ENCODE results near the gene EFNB3.

EFNB3 gene

DNA sequence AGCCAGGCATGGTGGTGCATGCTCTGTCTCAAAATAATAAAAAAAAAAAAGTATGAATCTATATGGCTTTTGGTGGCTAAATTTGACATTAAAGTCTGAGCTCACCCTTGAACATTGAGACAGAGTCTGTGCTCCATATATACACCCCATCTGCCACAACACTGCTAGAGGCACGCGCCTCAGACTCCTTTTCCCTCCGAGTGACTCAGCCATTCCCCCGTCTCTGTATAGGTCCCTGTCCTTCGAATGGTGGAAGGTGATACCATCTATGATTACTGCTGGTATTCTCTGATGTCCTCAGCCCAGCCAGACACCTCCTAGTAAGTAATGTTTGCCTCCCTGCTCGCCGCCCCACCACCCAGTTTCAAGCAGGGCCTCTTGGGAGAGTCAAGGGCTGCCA lies 4.5 kb upstream of the EFNB3 start:
- no peak for DNase-seq

DNA sequence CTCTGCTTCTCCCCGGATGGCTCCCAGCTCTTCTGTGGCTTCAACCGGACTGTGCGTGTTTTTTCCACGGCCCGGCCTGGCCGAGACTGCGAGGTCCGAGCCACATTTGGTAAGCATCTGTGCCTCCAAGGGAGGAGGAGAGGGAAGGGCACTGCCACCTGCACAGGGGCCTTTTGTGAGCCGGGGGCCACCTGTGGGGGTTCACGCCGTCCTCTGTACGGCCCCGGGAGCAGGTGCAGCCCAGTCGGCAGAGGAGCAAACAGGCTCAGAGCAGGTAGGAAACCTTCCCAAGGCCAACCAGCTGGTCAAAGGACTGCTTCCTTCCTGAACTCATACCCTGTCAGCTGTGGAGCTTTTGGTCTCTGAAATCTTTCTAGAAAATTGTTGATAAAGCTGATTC lies 3.3 kb upstream of the EFNB3 start:
- no peak for DNase-seq

DNA sequence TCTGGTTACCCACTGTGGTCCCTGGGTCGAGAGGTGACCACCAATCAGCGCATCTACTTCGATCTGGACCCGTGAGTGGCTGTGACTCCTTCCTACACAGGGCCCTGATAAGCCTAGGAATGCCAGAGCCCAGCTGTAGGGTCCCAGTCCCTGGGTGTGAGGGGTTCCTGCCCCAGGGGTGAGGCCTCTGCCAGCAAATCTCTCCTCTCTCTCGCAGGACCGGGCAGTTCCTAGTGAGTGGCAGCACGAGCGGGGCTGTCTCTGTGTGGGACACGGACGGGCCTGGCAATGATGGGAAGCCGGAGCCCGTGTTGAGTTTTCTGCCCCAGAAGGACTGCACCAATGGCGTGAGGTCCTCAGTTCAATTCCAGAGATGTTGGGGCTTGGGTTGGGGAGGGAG lies 2.2 kb upstream of the EFNB3 start:
- no peak for DNase-seq

DNA sequence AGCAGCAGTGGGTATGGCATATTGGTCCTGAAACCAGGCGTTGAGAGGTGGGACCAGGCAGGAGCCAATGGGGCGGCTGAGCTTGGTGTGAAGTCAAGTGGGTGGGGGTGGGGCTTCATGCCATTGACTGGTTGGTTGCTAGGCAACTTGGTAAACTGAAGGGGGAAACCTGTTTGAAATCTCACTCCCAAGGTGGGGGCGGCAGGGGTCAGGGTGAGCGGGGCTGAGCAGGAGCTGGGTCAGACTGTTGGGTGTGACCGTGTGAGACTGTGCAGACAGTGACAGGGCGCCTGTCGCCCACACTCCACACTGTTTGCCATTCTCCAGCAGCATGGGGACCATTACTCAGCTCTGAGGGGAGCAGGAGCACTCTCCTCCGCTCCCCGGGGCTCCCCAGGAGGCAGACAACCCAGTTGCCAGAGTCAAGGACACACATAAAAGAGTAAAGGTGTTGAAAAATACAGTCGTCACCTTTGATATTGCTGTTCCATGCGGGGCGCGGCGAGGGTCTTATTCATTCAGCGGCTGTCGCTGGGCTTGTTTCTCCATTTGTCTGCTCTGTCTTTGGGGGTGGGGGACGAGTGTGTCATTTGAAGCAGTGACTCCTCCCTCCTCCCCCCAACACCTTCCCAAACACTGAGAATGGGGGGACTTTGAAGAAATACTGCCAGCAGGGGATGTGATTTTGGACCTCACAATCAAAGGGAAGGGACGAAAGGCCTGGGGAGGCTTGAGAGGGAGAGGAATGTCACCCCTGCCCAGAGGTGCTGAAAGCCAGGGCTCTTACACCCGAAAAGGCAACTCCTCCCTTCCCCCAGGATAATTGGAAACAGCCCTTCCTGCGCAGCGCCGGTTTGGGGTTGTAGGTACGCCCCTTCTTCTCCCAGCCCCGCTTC lies 1.2 kb upstream of the EFNB3 start:
- no peak for DNase-seq

DNA sequence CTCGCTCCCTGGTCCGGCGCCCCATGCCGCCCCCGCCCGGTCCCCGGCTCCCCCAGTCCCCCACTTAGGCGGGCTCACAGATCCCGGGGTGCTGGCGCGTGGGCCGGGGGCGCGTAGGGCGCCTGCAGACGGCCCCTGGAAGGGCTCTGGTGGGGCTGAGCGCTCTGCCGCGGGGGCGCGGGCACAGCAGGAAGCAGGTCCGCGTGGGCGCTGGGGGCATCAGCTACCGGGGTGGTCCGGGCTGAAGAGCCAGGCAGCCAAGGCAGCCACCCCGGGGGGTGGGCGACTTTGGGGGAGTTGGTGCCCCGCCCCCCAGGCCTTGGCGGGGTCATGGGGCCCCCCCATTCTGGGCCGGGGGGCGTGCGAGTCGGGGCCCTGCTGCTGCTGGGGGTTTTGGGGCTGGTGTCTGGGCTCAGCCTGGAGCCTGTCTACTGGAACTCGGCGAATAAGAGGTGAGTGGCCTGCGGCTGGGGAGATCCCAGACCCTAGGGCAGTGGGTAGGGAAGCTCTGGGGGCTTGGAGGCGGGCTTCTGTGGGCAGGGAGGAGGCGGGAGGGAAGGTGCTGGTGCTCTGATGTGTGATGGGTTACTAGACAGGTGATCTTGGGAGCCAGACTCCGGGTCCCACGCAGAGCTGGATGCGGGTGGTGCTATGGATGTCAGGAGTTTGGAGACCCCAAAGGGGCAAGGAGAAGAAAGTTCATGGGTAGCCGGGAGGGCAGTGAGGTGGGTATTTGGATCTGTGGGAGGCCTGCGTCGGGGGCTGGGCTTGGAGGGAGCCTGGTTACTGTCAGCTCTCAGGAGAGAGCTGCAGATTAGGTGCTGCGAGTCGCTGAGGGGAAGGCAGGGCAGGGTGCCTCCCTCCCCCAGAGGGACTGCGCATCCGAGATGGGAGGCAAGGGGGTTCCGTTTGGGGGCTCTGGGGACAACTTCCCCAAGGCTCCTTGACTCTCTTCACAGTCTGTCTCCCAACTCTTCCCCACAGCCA lies 560 bp downstream of the EFNB3 start:
- DNase-seq: no peak

DNA sequence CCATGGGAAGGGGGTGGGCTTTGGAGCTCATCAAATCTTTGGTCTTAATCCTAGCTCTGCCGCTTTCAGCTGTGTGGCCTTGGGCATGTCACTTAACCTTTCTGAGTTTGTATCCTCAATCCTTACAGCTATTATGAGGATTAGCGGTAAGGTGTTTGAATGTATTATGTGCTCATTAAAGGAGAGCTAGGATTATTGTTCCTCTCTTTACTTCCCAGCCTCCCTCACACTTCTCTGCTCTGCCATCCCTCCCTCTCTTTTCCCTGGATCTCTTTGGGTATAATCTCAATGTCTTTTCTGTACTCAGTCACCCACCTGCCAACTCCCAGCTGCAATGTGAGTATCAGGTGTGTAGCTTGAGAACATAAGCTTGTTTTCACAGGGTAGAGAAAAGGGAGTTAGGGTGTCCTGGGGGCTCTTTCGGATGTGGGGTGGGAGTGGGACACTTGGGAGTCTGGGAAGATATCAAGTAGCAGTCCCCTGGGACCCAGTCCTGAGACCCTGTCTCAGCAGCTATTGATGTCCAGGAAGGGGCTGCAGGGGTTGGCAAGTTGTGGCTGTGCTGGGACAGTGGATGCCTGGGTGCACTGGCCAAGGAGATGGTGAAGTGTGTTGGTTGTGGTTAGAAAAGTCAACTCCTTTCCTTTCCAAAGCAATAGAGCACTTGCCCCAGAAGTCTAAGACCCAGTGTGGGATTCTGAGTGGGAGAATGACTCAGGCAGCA lies 1.8 kb downstream of the EFNB3 start:
- DNase-seq: no peak

DNA sequence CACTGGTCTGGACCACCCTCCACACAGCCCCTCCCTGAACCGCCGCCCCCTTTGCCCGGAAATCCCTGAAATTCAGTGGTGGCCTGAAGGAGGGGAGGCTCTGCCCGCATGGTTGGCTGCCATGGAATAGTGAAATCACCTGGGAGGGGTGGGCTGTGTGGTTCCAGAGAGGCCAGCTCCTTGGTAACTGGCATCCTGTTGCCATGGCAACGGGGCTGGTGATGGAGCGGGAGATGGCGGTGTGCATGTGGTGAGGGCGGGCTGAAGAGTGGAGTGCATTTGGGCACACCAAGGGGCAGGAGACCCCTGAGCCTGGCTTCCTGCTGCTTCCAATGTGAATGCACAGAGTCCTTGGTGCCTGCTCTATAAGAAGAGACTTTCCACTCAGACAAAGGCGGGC lies 2.4 kb downstream of the EFNB3 start:
- no peak for DNase-seq

DNA sequence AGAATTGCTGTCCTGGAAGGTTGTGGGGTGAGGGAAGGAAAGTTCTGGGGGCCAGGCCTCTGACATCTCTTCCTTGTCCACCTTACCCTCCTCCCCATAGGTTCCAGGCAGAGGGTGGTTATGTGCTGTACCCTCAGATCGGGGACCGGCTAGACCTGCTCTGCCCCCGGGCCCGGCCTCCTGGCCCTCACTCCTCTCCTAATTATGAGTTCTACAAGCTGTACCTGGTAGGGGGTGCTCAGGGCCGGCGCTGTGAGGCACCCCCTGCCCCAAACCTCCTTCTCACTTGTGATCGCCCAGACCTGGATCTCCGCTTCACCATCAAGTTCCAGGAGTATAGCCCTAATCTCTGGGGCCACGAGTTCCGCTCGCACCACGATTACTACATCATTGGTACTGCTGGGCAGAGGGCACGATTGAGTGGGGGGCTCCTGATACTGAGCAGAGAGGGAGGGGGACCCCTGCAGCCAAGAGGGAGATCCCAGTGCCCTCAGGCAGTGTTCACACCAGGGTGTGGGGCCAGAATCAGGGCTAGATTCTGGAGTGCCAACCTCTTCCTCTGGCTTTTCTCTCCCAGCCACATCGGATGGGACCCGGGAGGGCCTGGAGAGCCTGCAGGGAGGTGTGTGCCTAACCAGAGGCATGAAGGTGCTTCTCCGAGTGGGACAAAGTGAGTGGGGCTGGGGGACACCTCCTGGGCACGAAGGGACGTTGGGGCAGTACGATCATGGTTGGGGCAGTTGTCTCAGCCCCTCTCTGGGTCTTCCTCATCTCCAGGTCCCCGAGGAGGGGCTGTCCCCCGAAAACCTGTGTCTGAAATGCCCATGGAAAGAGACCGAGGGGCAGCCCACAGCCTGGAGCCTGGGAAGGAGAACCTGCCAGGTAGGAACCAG lies 3.1 kb downstream of the EFNB3 start:
- no peak for DNase-seq

DNA sequence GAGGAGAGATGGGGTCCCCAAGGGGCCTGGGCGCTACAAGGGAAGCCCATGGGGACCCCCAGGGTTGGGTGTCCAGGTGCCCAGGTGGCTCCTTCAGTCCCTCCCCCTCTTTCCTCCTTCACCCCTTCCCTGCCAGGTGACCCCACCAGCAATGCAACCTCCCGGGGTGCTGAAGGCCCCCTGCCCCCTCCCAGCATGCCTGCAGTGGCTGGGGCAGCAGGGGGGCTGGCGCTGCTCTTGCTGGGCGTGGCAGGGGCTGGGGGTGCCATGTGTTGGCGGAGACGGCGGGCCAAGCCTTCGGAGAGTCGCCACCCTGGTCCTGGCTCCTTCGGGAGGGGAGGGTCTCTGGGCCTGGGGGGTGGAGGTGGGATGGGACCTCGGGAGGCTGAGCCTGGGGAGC lies 4.0 kb downstream of the EFNB3 start:
- no peak for DNase-seq

DNA sequence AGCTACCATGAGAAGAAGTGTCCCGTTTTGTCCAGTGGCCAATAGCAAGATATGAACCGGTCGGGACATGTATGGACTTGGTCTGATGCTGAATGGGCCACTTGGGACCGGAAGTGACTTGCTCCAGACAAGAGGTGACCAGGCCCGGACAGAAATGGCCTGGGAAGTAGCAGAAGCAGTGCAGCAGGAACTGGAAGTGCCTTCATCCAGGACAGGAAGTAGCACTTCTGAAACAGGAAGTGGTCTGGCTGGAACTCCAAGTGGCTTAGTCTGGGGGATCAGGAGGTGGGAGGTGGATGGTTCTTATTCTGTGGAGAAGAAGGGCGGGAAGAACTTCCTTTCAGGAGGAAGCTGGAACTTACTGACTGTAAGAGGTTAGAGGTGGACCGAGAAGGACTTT lies 5.3 kb downstream of the EFNB3 start:
- no peak for DNase-seq

DNA sequence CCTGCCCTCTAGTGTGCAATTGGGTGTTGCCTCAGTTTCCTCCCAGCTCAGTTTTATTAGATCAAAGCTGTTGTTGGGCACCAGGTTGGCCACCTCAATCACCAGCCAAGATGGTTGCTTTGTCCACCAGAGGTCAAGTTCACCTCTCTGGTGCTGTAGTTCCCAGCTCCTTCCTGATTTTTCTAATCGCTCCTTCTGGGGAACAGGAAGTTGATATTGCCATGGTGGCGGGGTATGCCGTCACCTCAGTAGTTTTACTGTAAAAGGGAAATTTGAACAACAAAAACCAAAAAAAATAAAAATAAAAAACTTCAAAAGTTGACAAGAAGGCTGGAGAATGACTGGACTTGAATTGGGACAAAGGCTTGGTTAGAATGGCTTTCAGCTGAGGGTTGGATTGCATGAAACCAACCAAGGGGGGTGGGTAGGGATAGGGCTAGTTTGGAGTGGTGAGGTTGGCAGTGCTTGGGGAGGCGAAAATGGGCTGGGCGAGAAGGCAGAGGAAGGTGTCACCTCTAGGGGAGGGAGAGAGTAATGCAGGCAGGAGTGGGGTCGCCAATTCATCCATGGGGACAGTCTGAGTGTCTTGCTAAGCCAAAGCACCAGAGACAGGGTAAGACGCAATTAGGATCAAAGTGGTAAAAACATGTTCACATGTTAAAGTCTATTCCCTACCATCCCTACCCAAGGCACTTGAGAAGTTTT lies 6.2 kb downstream of the EFNB3 start:
- DNase-seq: no peak

DNA sequence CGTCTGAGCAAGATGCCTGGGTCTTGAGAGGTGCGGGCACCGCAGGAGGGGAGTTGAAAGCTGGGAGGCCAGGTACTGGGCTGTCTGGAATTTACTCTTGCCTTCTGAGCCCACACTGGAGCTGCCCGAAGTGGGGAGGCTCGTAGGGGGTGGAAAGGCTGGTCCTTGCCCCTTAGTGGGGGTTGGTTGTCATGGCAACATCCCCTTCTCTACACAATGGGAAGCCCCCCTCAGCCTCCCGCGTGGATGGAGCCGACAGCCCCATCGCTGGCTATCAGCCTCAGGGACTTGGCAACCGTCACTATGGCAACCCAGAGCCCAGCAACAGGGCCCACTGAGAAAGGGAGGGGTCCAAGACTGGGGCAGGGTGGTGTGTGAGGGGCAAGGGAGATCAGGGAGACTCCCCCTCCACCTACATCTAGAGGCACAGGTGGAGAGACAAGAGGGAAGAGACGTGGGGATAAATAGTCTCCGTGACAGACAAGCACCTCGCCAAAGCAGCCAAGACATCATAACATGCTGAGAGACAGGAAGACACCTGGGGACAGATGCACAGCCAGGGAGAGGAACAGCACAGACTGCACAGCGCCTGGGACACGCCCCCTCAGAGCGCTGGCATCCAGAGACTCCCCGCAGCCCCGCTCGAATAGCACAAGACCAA lies 7.2 kb downstream of the EFNB3 start:
- DNase-seq: no peak

DNA sequence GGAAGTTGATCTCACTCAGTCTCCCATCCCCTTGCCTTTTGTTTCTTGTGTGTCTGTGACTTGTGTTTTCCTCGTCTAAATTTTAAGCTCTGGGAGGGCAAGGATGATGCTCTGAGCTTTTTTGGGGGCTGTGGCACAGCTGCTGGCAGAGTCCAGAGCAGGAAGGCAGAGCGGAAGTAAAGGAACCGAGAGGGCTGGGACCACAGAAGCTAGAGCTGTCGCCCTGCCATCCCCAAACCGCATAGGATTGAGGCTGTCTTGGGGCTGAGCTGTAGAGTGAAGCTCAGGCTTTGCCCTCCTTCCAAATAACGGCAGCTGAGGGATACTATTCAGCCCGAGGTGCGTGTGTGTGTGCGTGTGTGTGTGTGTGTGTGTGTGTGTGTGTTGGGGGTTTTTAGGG lies 8.8 kb downstream of the EFNB3 start:
- DNase-seq: no peak

DNA sequence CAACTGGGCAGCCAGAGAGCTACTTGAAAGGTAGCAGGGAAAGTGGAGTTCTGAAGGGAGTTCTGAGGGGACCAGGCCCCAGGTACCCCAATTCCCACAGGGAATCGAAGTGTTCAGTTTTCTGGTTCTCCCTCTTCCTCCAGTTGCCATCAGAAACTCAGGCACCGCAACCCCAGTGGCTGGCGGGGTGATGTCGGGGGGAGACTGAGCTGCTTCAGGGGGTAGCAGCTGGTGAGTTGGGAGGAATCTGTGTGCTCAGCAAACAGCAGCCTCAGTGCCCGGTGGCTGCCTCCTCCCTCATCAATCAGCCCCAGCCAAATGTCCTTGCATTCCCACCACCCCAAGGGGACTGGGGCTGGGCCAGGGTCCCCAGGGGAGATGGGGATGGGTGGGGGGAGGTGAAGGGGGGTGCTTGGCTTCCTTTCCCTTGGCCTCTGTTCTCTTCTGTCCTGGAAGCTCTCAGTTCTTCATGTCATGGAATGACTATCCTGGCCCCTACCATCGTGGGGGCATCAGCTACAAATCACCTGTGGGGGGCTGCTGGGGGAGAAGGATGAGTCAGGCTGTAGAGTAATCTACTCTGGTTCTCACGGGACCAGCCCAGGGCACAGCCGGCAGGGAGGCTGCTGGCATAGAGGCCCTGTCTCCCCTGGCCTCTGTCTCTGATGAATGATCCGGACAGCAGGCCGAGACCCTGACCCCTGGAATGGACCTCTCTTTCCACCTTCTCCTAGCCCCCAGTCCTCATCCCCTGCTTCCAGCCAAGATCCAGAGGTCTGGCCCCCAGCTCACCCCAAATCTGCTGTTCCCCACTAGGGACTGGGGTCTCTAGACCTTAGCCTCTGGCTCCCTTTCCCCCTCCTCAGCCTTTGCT lies 10.0 kb downstream of the EFNB3 start:
- DNase-seq: no peak

DNA sequence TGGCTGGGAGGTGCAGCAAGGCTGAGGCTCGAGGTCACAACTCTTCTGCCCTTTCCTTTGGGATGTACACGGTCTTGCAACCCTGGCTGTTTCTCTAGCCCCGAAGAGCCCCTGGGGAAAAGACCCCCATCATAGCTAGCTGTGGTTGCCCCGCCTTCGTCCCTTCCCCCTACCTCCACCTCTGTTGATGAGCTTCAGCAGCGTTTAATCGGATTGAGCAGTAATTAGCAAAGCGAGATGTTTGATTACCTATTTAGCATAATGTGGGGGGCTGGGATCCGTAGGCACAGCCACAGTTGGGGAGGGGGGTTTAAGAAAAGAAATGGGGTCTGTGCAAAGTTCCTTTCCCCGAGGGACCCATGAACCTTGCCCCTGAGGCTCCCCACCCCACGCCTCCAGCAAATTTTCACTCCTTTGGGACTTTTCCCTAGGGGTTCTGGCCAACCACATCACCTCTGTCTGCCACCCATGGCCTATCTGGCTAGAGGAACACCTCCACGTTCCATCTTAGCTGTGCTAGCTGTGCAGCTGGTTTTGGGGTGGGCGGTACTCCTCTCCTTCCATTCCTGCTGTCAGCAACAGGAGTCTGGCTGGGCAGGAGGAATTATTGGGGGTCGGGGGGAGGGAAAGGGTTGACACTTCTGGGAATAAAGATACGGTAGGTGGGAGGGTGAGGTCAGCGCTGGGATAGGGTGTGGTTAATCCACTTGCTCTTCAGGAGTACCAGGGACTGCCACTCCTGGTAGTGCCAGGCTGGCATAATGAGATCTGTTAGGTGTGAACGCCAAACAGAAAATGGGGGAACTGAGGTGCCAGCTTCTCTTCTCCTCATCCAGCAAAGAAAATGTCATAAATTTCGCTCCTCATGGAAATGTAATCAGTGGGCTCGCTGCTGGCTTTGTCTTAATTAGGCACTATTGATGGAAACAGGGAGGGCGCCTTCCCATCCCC lies 11.2 kb downstream of the EFNB3 start:
- DNase-seq: no peak

DNA sequence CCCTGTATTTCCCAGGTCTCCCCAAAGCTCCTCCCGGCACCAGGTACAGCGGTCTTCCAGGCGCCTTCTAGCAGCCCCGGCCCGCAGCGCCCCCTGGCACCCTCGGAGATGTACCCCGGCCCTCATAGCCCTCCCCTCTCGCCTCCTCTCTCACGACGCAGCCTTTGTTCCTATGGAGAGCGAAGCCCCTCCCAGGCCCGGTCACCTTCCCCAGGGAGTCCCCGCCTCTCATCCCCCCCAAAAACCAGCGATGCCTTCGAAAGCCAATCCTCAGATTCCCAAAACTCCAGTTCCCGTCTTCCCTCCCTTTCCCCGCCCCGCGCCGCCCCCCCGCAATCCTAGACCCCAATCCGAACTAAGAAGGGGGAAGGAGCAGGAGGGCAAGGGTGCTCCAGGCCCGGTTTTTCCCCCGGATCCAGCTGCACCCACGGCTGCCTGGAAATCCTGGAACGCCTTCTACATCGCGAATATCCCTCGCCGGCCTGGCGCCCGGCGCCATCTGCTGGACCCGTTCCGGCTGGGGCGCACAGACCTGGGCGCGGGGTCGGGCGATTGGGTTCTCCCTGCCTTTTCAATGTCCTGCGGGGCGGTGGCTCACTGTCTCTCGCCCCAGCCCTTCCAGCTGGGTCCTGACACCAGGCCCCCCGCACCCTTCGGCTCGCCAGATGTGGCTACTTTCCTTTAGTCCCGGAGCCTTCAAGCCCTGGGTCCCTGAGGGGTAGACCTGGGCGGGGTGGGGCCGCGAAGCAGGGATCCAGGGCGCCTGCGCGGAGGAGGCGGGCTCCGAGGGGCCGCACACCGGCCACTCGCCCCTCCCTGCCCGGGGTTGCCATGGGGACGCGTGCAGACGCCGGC lies 12.1 kb downstream of the EFNB3 start, which contains the start of gene DNAH2:
Gene DNAH2, plus strand, starts transcription at position 844 of the 855 bp plus-strand sequence. CDS start 1,991 bp downstream, outside the sequence.
- peak; percentile 56 for DNase-seq

DNA sequence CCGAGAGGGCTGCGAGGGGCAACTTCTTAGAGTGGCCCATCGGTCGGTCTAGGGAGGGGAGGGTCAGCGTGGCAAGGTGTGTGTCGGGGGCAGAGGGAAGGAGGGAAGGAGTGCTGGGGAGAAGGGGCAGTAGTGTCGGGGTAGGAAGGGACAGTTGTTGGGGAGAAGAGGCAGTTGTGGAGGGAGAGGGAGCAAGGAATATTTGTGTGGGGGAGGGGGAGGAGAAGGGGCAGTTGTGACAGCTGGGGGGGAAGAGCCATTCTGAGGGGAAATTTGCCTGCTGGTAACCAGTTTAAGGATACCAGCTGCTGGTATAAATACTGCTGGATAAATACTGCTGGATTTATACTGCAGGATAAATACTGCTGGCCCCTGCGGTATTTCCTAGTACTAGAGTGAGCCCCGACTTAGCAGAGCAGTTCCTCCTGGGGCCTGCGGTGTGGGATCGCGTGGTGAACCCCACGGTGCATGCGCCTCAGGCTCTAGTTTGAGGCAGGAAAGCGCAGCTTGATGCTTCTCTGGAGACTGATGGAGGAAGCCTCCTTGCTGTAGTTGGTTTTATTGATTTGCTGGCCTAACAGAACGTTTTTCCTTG lies 12.9 kb downstream of the EFNB3 start:
- DNase-seq: no peak
